ENCODE measurements around the gene TSPEAR.

DNA sequence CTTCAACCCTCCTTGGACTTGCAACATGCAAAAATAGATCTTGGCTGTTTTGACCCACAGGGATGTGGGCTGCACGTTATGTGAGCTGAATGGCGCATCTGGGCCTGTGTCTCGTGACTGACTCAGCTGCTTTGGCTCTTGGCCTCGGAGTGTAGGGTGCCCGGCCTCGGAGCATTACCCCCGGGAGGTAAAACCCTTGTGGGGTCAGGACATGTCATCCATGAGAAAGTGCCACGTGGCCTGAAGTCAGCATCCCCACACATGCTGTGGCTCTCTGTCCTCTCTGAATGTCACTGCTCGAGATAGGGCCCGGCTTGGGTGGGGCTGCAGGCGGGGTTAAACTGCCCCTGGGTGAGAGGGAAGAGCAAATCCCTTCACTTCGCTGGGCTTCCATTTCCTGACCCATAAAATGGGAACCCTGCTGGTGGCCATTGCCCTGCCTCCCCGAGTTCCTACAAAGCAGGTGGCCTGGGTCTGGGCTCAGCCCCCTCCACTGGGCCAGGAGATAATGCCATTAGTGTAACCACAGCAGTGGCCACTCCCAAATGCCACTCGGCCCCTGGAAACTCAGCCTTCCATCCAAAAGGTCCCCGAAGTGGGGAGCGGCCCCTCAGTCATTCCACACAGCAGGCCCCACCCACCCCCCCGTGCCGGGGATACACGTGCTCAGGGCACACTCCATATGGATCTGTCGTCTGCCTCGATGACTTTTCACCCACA is 22.8 kb upstream of the TSPEAR start:
- no peak for TF ChIP-seq POLR2A (IDR thresholded peaks at IDR 0.05)
- TF ChIP-seq, protein P1, sequence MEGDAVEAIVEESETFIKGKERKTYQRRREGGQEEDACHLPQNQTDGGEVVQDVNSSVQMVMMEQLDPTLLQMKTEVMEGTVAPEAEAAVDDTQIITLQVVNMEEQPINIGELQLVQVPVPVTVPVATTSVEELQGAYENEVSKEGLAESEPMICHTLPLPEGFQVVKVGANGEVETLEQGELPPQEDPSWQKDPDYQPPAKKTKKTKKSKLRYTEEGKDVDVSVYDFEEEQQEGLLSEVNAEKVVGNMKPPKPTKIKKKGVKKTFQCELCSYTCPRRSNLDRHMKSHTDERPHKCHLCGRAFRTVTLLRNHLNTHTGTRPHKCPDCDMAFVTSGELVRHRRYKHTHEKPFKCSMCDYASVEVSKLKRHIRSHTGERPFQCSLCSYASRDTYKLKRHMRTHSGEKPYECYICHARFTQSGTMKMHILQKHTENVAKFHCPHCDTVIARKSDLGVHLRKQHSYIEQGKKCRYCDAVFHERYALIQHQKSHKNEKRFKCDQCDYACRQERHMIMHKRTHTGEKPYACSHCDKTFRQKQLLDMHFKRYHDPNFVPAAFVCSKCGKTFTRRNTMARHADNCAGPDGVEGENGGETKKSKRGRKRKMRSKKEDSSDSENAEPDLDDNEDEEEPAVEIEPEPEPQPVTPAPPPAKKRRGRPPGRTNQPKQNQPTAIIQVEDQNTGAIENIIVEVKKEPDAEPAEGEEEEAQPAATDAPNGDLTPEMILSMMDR (IDR thresholded peaks at IDR 0.05), result no peak
